GM21717 (cell line): ENCODE measurements around the gene OR2V2.
"Not testable (repeated sequence)": the region's sequence is repeated elsewhere in the genome, so short reads cannot be mapped to it uniquely, and the experiment has no call there.

ENCODE experiments used
- ATAC-seq: cut with Tn5 transposase; IDR thresholded peaks from one replicate; pipeline ENCODE4 v1.9.1; 2021; ENCODE audit warnings: mild to moderate bottlenecking, moderate library complexity; ENCODE audit not compliant: unreplicated experiment

Gene OR2V2

GRCh38 chr5:181114844-181115778 is 32.3 kb upstream of the OR2V2 start:
- ATAC-seq, result no peak

GRCh38 chr5:181118369-181118768 is 29.0 kb upstream of the OR2V2 start:
- no peak for ATAC-seq

GRCh38 chr5:181119105-181119504 is 28.3 kb upstream of the OR2V2 start:
- no peak for ATAC-seq

DNA sequence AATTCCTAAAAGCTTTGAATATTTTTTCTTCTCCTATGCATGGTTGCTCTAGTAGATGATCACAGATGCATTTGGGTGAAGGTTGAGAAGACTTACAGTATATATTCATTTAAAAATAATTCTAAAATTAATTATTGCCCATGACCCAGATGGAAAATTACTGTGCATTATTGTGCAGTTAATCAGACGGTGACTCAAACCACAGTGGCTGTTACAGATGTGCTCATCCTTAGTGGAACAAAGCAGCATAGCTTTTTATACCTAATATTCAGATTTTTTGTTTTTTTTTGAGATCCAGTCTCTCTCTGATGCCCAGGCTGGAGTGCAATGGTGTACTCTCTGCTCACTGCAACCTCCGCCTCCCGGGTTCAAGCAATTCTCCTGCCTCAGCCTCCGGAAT is 27.1 kb upstream of the OR2V2 start:
- ATAC-seq, result no peak

DNA sequence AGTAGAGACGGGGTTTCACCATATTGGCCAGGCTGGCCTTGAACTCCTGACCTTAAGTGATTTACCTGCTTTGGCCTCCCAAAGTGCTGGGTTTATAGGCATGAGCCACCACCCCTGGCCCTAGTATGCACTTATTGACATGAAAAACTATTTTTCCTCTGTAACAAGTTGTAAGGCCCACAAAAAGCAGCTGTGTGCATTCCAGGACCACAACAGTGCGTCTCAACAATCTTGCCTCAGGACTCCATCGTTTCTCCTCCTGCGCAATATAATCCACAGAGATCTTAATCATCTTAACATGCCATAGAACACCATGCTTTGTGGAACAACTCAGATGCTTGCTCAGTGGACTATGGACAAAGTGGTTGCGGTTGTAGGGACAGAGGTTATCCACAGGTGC is 26.6 kb upstream of the OR2V2 start:
- ATAC-seq, result no peak

DNA sequence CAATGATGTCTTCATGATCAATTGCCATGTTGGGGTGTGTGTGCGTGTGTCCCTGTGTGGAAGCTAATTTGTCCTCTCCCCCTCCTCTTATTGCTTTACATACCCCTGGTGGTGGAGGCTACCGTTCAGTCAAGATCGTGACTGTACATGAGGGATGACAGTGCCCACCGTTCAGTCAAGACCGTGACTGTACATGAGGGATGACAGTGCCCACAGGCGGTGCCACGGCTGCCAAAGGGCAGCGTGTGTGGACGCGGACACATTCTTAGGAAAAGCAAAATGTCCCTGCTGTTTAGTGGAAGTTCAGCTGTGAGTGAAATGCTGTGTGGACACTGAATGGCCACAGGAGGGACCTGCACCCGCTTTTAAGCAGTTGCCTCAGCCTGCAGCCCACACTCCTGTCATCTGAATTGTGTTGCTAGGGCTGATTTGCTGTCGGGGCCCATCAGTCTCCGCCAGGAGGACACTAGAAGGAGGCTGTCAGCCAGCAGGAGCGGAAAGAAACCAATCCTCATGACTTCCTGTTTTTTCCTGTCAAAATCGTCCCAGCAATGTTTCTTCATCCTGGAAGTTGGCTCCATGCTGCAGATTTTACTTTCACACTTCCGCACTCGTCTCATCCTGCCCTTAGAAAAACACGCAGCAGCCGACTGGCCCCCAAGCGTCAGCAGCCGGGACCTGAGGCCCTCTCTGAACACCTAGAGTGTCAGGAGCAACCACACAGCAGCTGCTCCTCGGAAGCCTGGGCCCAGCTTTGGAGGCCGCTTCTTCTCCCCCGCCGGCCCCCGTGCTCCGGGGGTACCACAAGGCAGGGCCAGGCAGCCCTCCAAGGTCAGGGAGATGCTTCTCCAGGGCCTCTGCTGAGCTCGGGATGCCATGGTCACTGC is 25.5 kb upstream of the OR2V2 start:
- ATAC-seq, result no peak

DNA sequence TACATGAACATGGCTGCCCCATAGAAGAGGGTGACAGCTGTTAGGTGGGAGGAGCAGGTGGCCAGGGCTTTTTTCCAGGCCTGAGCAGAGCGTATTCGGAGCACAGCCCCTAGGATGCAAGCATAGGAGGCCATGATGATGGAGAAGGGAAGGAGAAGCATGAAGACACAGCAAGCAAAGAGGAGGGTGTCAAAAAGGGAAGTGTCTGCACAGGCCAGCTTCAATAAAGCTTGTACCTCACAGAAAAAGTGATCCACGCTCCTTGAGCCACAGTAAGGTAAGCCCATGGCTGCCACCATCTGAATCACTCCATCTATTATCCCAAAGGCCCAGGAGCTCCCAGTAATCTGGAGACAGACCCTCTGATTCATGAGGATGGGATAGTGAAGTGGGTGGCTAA is 22.9 kb upstream of the OR2V2 start:
- ATAC-seq, result no peak

DNA sequence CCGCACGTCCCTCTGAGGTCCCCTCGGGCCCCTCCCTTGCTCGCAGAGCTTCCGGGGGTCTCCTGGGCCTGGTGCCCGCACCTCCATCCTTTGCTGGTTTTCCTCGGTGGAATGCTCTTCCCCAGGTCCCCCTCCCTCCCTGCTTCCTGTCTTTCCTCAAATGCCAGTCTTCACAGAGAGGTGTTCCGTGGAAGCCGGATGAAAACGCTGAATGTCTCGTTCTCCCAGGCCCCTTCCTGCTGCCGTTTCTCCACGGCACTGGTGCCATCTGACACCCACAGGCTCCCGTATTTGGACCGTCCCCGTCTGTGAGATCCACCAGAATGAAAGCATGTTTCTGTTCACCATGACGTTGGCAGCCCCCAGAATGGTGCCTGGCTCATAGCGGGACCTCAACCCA is 20.5 kb upstream of the OR2V2 start:
- no peak for ATAC-seq

- ATAC-seq, result no peak
Measured at GRCh38 chr5:181127456-181127855, 19.9 kb upstream of the OR2V2 start.

- ATAC-seq, result no peak
Measured at GRCh38 chr5:181127907-181128626, 19.3 kb upstream of the OR2V2 start.

- ATAC-seq, result no peak
Measured at GRCh38 chr5:181129601-181130000, 17.8 kb upstream of the OR2V2 start.

DNA sequence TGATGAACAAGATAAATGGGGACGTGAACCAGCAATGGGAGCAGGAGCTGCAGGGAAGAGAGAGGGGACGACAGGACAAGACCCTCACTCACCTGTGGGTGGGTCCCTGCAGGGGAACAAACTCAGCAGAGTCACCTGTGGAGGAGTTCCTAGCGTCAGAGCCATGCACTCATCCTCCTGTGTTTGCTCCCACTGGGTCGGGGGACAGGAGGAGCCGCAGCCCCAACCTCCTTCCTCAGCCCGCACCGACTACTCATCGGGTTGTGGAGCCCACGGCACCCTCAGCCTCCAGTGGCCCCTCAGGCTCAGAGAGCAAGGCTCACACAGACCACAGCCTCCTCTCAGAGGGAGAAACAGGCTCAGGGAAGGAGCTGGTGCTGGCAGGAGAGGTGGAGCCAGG is 17.3 kb upstream of the OR2V2 start:
- ATAC-seq, result not testable (repeated sequence)

DNA sequence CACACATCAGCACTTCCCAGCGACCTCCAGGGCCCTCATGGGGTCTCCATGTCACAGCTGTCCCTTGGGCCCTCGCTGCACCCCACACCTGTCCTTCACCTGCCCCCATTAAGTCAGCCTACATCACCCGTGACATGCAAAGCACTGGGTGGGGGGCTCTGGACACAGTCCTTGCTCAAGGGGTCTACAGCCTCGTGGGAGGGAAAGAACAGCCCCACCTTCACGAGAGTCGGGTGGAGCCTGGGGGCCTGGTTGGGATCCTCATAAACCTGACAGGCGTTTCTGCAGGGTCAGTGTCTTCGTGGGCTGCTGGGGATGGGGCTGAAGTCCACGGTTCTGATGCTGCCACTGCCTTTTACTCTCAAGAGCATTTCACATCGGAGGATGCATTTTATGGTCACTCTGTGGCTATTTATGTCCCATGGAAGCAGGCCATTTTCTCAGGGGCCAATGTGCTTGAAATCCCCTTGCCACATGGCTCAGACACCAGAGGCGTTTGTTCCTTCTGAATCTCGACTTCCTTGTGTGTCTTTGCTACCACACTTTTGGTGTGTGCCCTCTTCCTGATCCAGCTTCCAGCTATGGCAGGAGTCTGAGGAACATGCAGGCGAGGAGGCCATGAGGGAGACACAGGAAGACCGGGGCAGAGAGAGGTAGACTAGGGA is 16.4 kb upstream of the OR2V2 start, which contains the start of gene OR2V1:
Gene OR2V1 (minus strand): TSS at position 338 of the 665 bp plus-strand sequence. CDS start 5,865 bp downstream, outside the sequence.
- no peak for ATAC-seq

- ATAC-seq, result no peak
Measured at GRCh38 chr5:181131514-181131913, 15.9 kb upstream of the OR2V2 start.

GRCh38 chr5:181133083-181133482 is 14.3 kb upstream of the OR2V2 start:
- no peak for ATAC-seq

DNA sequence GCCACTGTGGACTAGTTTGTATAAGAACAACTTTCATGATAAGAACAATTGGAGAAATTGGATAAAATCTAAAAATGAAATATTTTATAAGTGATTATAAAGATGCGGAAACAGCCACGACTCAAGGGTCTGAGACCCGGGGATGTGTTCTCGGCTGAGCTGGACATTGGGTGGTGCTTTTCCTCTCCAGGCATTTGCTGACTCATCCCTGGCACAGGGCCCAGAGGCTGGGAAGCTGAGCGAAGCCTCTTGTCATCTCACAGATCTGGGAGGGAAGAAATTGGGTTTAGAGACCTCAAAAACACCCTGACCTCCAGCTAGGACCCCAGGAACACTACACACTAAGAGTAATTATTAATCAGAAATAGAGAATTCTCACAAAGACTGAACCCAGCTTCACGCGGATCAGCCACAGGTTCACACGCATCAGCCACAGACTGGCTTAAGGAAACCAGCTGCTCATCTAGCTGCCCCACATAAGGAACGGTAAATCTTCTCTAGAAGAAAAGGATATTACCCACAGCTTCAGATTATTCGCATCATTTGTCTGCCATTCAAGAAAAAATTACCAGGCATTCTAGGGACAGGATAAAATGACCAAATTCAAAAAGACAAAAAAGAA is 13.7 kb upstream of the OR2V2 start:
- ATAC-seq, result no peak

GRCh38 chr5:181134259-181134658 is 13.1 kb upstream of the OR2V2 start:
- no peak for ATAC-seq

- ATAC-seq, result no peak
Measured at GRCh38 chr5:181136361-181136955, 10.9 kb upstream of the OR2V2 start.

GRCh38 chr5:181138258-181138657 is 9.1 kb upstream of the OR2V2 start:
- no peak for ATAC-seq

- no peak for ATAC-seq
Measured at GRCh38 chr5:181140766-181141165, 6.6 kb upstream of the OR2V2 start.
